HG03095 (cell line): ENCODE data around the gene CYP2J2.
"Not testable (repeated sequence)": the region's sequence is repeated elsewhere in the genome, so short reads cannot be mapped to it uniquely, and the experiment has no call there.

Source experiments
- ATAC-seq: cut with Tn5 transposase; IDR thresholded peaks from one replicate; pipeline ENCODE4 v1.9.1; 2021; ENCODE audit warnings: moderate library complexity; ENCODE audit not compliant: unreplicated experiment

CYP2J2 gene

GRCh38 chr1:59926381-59927123, at the start of gene CYP2J2:
TSS of gene CYP2J2 (minus strand) at chr1:59926773. CDS start at chr1:59926746, 27 bp downstream.
- ATAC-seq, result no peak

GRCh38 chr1:59973719-59974118, 47.1 kb upstream of the CYP2J2 start:
- ATAC-seq, result no peak

GRCh38 chr1:59972216-59972927, 45.8 kb upstream of the CYP2J2 start:
- ATAC-seq, result no peak

GRCh38 chr1:59971464-59971911, 44.9 kb upstream of the CYP2J2 start:
- peak; percentile 79 for ATAC-seq

GRCh38 chr1:59969542-59970175, 43.1 kb upstream of the CYP2J2 start:
- ATAC-seq, result not testable (repeated sequence)

- not testable (repeated sequence) for ATAC-seq
Observed at GRCh38 chr1:59968746-59969145, 42.2 kb upstream of the CYP2J2 start.

- no peak for ATAC-seq
Observed at GRCh38 chr1:59967780-59968179, 41.2 kb upstream of the CYP2J2 start.

GRCh38 chr1:59967141-59967697, 40.6 kb upstream of the CYP2J2 start:
- no peak for ATAC-seq

- ATAC-seq, result no peak
Observed at GRCh38 chr1:59952065-59952464, 25.5 kb upstream of the CYP2J2 start.

GRCh38 chr1:59949648-59950047, 23.1 kb upstream of the CYP2J2 start:
- no peak for ATAC-seq

GRCh38 chr1:59948990-59949389, 22.4 kb upstream of the CYP2J2 start:
- ATAC-seq, result no peak

- ATAC-seq, result peak; percentile 80
Observed at GRCh38 chr1:59947047-59947938, 20.7 kb upstream of the CYP2J2 start.

GRCh38 chr1:59945790-59946189, 19.2 kb upstream of the CYP2J2 start:
- no peak for ATAC-seq

GRCh38 chr1:59939393-59939792, 12.8 kb upstream of the CYP2J2 start:
- no peak for ATAC-seq

- ATAC-seq, result no peak
Observed at GRCh38 chr1:59937636-59938210, 11.2 kb upstream of the CYP2J2 start.

GRCh38 chr1:59936358-59936821, 9.8 kb upstream of the CYP2J2 start:
- ATAC-seq, result no peak

- ATAC-seq, result no peak
Observed at GRCh38 chr1:59928996-59929395, 2.4 kb upstream of the CYP2J2 start.

- no peak for ATAC-seq
Observed at GRCh38 chr1:59927213-59927612, 640 bp upstream of the CYP2J2 start.

GRCh38 chr1:59924653-59925052, 1.9 kb downstream of the CYP2J2 start:
- no peak for ATAC-seq
